GM23248 (cell line): ENCODE results near the gene AFTPH. TPM values are rescaled to one million over a fixed set of nuclear protein-coding genes. Genes with fewer than 3 reads are reported as not detected.
A peak's percentile ranks its signal among the peaks of the same experiment; 100 is the strongest.

Source experiments
- DNase-seq: peaks from one replicate; pipeline ENCODE4 v3.0.0-alpha.2; 2015
- H2AFZ ChIP-seq: fragments of 200-600 bp; sonication (generic); 2 replicates; pipeline ENCODE4 v1.6.1; 2016; ENCODE audit warnings: antibody characterized with exemption
- H3F3A ChIP-seq: fragments of 200-600 bp; sonication (generic); 2 replicates; pipeline ENCODE4 v1.6.1; 2016; ENCODE audit warnings: mild to moderate bottlenecking, antibody characterized with exemption, mixed run types; ENCODE audit not compliant: insufficient read depth
- H3K27ac ChIP-seq: fragments of 200-600 bp; sonication (generic); 2 replicates; pipeline ENCODE4 v1.5.1; 2016; ENCODE audit warnings: mild to moderate bottlenecking
- H3K27me3 ChIP-seq: fragments of 200-600 bp; sonication (generic); replicated peaks from 2 replicates; pipeline ENCODE4 v1.6.1; 2016; ENCODE audit warnings: mild to moderate bottlenecking; ENCODE audit not compliant: insufficient read depth
- H3K36me3 ChIP-seq: fragments of 200-600 bp; sonication (generic); 2 replicates; pipeline ENCODE4 v1.6.1; 2016; ENCODE audit warnings: low read depth, mild to moderate bottlenecking
- H3K4me1 ChIP-seq: fragments of 200-600 bp; sonication (generic); 2 replicates; pipeline ENCODE4 v1.6.1; 2016; ENCODE audit warnings: mild to moderate bottlenecking; ENCODE audit not compliant: insufficient read depth
- H3K4me2 ChIP-seq: fragments of 200-600 bp; sonication (generic); one replicate; pipeline ENCODE4 v1.6.1; 2016; ENCODE audit warnings: mild to moderate bottlenecking; ENCODE audit not compliant: unreplicated experiment
- H3K4me3 ChIP-seq: fragments of 200-600 bp; sonication (generic); 2 replicates; pipeline ENCODE4 v1.5.1; 2016; ENCODE audit warnings: mild to moderate bottlenecking
- H3K79me2 ChIP-seq: fragments of 200-600 bp; sonication (generic); 2 replicates; pipeline ENCODE4 v1.6.1; 2016; ENCODE audit warnings: mild to moderate bottlenecking; ENCODE audit not compliant: insufficient read depth
- H3K9ac ChIP-seq: fragments of 200-600 bp; sonication (generic); 2 replicates; pipeline ENCODE4 v1.6.1; 2016; ENCODE audit warnings: mild to moderate bottlenecking
- H3K9me2 ChIP-seq: fragments of 200-600 bp; sonication (generic); 2 replicates; pipeline ENCODE4 v1.6.1; 2016; ENCODE audit warnings: mixed run types, mild to moderate bottlenecking, moderate library complexity; ENCODE audit not compliant: insufficient read depth
- H3K9me3 ChIP-seq: fragments of 200-600 bp; sonication (generic); one replicate; pipeline ENCODE4 v1.6.1; 2017; ENCODE audit warnings: low read depth
- H4K20me1 ChIP-seq: fragments of 200-600 bp; sonication (generic); 2 replicates; pipeline ENCODE4 v1.6.0; 2016; ENCODE audit not compliant: insufficient read depth
- EZH2 ChIP-seq: fragments of 200-600 bp; sonication (generic); IDR thresholded peaks from 2 replicates; pipeline ENCODE4 v1.6.1; 2018; ENCODE audit warnings: antibody characterized with exemption, mild to moderate bottlenecking; ENCODE audit not compliant: insufficient read depth, poor library complexity, severe bottlenecking
- EZH2phosphoT487 ChIP-seq: fragments of 200-600 bp; sonication (generic); IDR thresholded peaks from 2 replicates; pipeline ENCODE4 v1.6.1; 2018; ENCODE audit warnings: antibody characterized with exemption, moderate library complexity, mild to moderate bottlenecking, low read depth; ENCODE audit not compliant: insufficient read depth
- WGBS, 2 experiments: methylation state at CpG; one replicate each; pipeline ENCODE4 v1.1.6; 2015 to 2017; ENCODE audit warnings: low lambda C conversion rate in 2 of 2, low coverage in 1 of 2; ENCODE audit errors: missing lambda C conversion rate in 2 of 2; 5-methylcytosine and 5-hydroxymethylcytosine counted together
- in situ Hi-C: fragments of 300-500 bp; cut with MboI; formaldehyde crosslinking; loops from 2 replicates; pipeline ENCODE4 v1.15.0; 2020
- polyA plus RNA-seq: library from polyadenylated mRNA; unstranded; fragments of >200 nt; fragmentation: Nextera tagmentation; extraction: Ambion mirVana; gene quantifications from 2 replicates; pipeline ENCODE4 v1.2.1, GENCODE V29; 2016
- total RNA-seq: library from RNA; depleted of rRNA; stranded (reverse); fragments of >200 nt; shearing (Covaris generic); gene quantifications from 2 replicates; pipeline ENCODE4 v1.2.3, GENCODE V29; 2014

The AFTPH gene
- total and polyA plus RNA-seq, 2 experiments from 2014 or later = 8.8 to 26.2 TPM

- Histone ChIP-seq H3K27me3 (no peaks in the 10 kb centered on the region), H3K4me3 (peak overlapping the region; percentile 23; the same call in 1 of the 2 replicates), H3K9me2 (no peaks in the 10 kb centered on the region), H2AFZ (no peak overlapping the region), H3K79me2 (no peaks in the 10 kb centered on the region), H3K4me1 (peaks cover 24% of the 10 kb centered on the region), H3K27ac (peak overlapping the region; percentile 22), H3K9ac (no peak overlapping the region), H3K36me3 (no peaks in the 10 kb centered on the region), H3K9me3 (no peaks in the 10 kb centered on the region), H3K4me2 (peak overlapping the region; percentile 42), H4K20me1 (no peaks in the 10 kb centered on the region), H3F3A (peaks cover 9% of the 10 kb centered on the region; the same call in 1 of the 2 replicates)
- peak; percentile 93 for DNase-seq
- 9 to 10% methylated on average over 6 of the region's 6 CpGs for WGBS, 2 experiments
- TF ChIP-seq EZH2phosphoT487 = 0 out of 2 replicates have a peak, but pooled peaks have one; percentile 62
- TF ChIP-seq EZH2 = no peak
- in situ Hi-C loops = no loop called here
Observed at GRCh38 chr2:64605026-64605471, 80.9 kb downstream of the AFTPH start.

- H3K4me2 ChIP-seq = no peak overlapping the region
- TF ChIP-seq EZH2 = no peak
- no peak for TF ChIP-seq EZH2phosphoT487
- no peaks in the 10 kb centered on the region for H3K36me3 ChIP-seq
- no peak for DNase-seq
- no peaks in the 10 kb centered on the region for H3K9me3 ChIP-seq
- no peak overlapping the region for H3K4me3 ChIP-seq
- no peak overlapping the region for H3K9ac ChIP-seq
- no peak overlapping the region for H3K27ac ChIP-seq
- in situ Hi-C loops = no loop called here
- no peaks in the 10 kb centered on the region for H4K20me1 ChIP-seq
- 99 to 100% methylated on average over 5 of the region's 5 CpGs for WGBS, 2 experiments
- H3K4me1 ChIP-seq = peaks cover 24% of the 10 kb centered on the region
- no peak overlapping the region for H2AFZ ChIP-seq
- no peaks in the 10 kb centered on the region for H3K79me2 ChIP-seq
- H3K9me2 ChIP-seq = no peaks in the 10 kb centered on the region
- H3K27me3 ChIP-seq = no peaks in the 10 kb centered on the region
- H3F3A ChIP-seq = peaks cover 9% of the 10 kb centered on the region; the same call in 1 of the 2 replicates
Observed at GRCh38 chr2:64605991-64606478, 81.9 kb downstream of the AFTPH start.

- Histone ChIP-seq H3K4me1 (peaks cover 24% of the 10 kb centered on the region), H3K79me2 (no peaks in the 10 kb centered on the region), H3K9me2 (no peaks in the 10 kb centered on the region), H3F3A (peaks cover 9% of the 10 kb centered on the region; the same call in 1 of the 2 replicates), H2AFZ (peak overlapping the region; percentile 53; the same call in 1 of the 2 replicates), H4K20me1 (no peaks in the 10 kb centered on the region), H3K27me3 (no peaks in the 10 kb centered on the region), H3K36me3 (no peaks in the 10 kb centered on the region), H3K9ac (peak overlapping the region; percentile 35; the same call in 1 of the 2 replicates), H3K4me3 (peak overlapping the region; percentile 37; the same call in 1 of the 2 replicates), H3K9me3 (no peaks in the 10 kb centered on the region), H3K4me2 (peak overlapping the region; percentile 41), H3K27ac (peak overlapping the region; percentile 38)
- TF ChIP-seq EZH2phosphoT487 (no peak), EZH2 (no peak)
- WGBS, 2 experiments = 35 to 37% methylated on average over 21 of the region's 21 CpGs
- in situ Hi-C loops = no loop called here
- DNase-seq = peak; percentile 93
Observed at GRCh38 chr2:64606479-64607363, 82.6 kb downstream of the AFTPH start.

GRCh38 chr2:64607381-64608304 is 83.5 kb downstream of the AFTPH start:
- Histone ChIP-seq H4K20me1 (no peaks in the 10 kb centered on the region), H3K9me3 (no peaks in the 10 kb centered on the region), H3K9me2 (no peaks in the 10 kb centered on the region), H3K36me3 (no peaks in the 10 kb centered on the region), H3K4me3 (no peak overlapping the region), H3K27ac (peak overlapping the region; percentile 38; the same call in 1 of the 2 replicates), H3K79me2 (no peaks in the 10 kb centered on the region), H3K4me2 (no peak overlapping the region), H3K27me3 (no peaks in the 10 kb centered on the region), H3K9ac (no peak overlapping the region), H3F3A (peaks cover 9% of the 10 kb centered on the region; the same call in 1 of the 2 replicates), H3K4me1 (peaks cover 24% of the 10 kb centered on the region), H2AFZ (0 out of 2 replicates have a peak overlapping the region, but pooled peaks have one; percentile 53)
- in situ Hi-C loops = no loop called here
- DNase-seq = no peak
- 66 to 70% methylated on average over 17 to 18 of the region's 18 CpGs for WGBS, 2 experiments
- TF ChIP-seq EZH2phosphoT487 (no peak), EZH2 (no peak)
